H1 (cell line): ENCODE measurements around the gene ACTR6. TPM values are rescaled to one million over a fixed set of nuclear protein-coding genes. Genes with fewer than 3 reads are reported as not detected.

ENCODE experiments used
- CTCF ChIA-PET: fragments of 300-600 bp; sonication (Branson Sonifier 250); formaldehyde crosslinking; loops from one replicate; lab custom pipeline; 2021; ENCODE audit not compliant: partially characterized antibody; lab: Charles Lee
- POLR2A ChIA-PET: fragments of 300-600 bp; sonication (Branson Sonifier 250); formaldehyde crosslinking; loops from one replicate; lab custom pipeline; 2021; ENCODE audit warnings: inconsistent platforms; ENCODE audit not compliant: partially characterized antibody; lab: Charles Lee
- DNase-seq, 2 experiments: peaks; one replicate each; pipeline versions ENCODE4 v3.0.0 to v3.0.0-alpha.2; 2010 to 2022; ENCODE audit warnings: low spot score in 2 of 2, low read depth in 1 of 2, mixed read lengths in 1 of 2
- FAIRE-seq: peaks from 2 replicates; lab custom pipeline; 2011; peaks lifted over from hg19 to GRCh38; lab: Jason Lieb, UNC
- H2AFZ ChIP-seq: 2 replicates; pipeline ENCODE4 v1.8.1; 2012; ENCODE audit warnings: low read length, inconsistent platforms
- H2AK5ac ChIP-seq: 2 replicates; pipeline ENCODE4 v1.6.1; 2013; ENCODE audit warnings: low read depth, low read length
- H2BK120ac ChIP-seq: replicated peaks from 2 replicates; pipeline ENCODE3; 2013; ENCODE audit warnings: low read depth, low read length, inconsistent platforms
- H2BK12ac ChIP-seq: 2 replicates; pipeline ENCODE4 v1.6.1; 2013; ENCODE audit warnings: low read depth, low read length
- H2BK15ac ChIP-seq: 2 replicates; pipeline ENCODE4 v1.6.1; 2013; ENCODE audit warnings: low read length
- H2BK20ac ChIP-seq: 2 replicates; pipeline ENCODE4 v1.6.1; 2013; ENCODE audit warnings: low read length
- H2BK5ac ChIP-seq: 2 replicates; pipeline ENCODE4 v1.6.1; 2013; ENCODE audit warnings: low read depth, low read length
- H3K14ac ChIP-seq: 2 replicates; pipeline ENCODE4 v1.6.1; 2013; ENCODE audit warnings: inconsistent platforms; ENCODE audit not compliant: insufficient read length
- H3K18ac ChIP-seq: 2 replicates; pipeline ENCODE4 v1.6.1; 2013; ENCODE audit warnings: low read length; ENCODE audit errors: extremely low read depth
- H3K23ac ChIP-seq: 2 replicates; pipeline ENCODE4 v1.6.1; 2013; ENCODE audit warnings: inconsistent platforms; ENCODE audit not compliant: insufficient read length
- H3K23me2 ChIP-seq: 2 replicates; pipeline ENCODE4 v1.6.1; 2013; ENCODE audit warnings: low read depth, low read length
- H3K27ac ChIP-seq: 2 replicates; pipeline ENCODE4 v1.6.1; 2011; ENCODE audit warnings: low read depth, low read length, inconsistent platforms
- H3K27me3 ChIP-seq, 4 experiments: replicated peaks in 1 of 4; 1 replicate in 1 of 4; 2 replicates in 3 of 4; pipeline versions ENCODE4 v1.6.1 to v1.8.1; 2011 to 2013; ENCODE audit warnings: low read length in 3 of 4, mild to moderate bottlenecking in 3 of 4, inconsistent platforms in 2 of 4, mixed read lengths in 2 of 4, moderate library complexity in 1 of 4; ENCODE audit not compliant: control insufficient read depth in 3 of 4, insufficient read depth in 3 of 4; ENCODE audit errors: extremely low read depth in 1 of 4
- H3K36me3 ChIP-seq, 4 experiments: 2 replicates each; pipeline versions ENCODE4 v1.6.1 to v1.8.1; 2011 to 2013; ENCODE audit warnings: mild to moderate bottlenecking in 4 of 4, low read length in 3 of 4, moderate library complexity in 2 of 4, control low read depth in 1 of 4, inconsistent platforms in 1 of 4; ENCODE audit not compliant: insufficient read depth in 4 of 4, control insufficient read depth in 2 of 4
- H3K4ac ChIP-seq: replicated peaks from 2 replicates; pipeline ENCODE3; 2013; ENCODE audit warnings: low read length, low read depth, mixed read lengths, inconsistent platforms; ENCODE audit not compliant: insufficient read length
- H3K4me1 ChIP-seq, 4 experiments: replicated peaks in 1 of 4; 1 replicate in 1 of 4; 2 replicates in 3 of 4; pipeline versions ENCODE4 v1.6.1 to v1.8.1; 2011 to 2013; ENCODE audit warnings: low read length in 3 of 4, inconsistent platforms in 2 of 4, mixed read lengths in 1 of 4; ENCODE audit not compliant: insufficient read depth in 4 of 4, control insufficient read depth in 3 of 4
- H3K4me2 ChIP-seq, 2 experiments: 2 replicates each; pipeline versions ENCODE4 v1.6.1 to v1.8.1; 2011 to 2013; ENCODE audit warnings: low read depth in 2 of 2, low read length in 2 of 2, control low read depth in 1 of 2, inconsistent platforms in 1 of 2, mild to moderate bottlenecking in 1 of 2; ENCODE audit not compliant: insufficient read depth in 1 of 2
- H3K4me3 ChIP-seq, 4 experiments: fragments of 200-600, 300-600 bp in 1 of 4; sonication (generic), shearing (Covaris generic), sonication (Bioruptor Twin) in 1 of 4; 2 replicates each; pipeline versions ENCODE4 v1.5.1 to v1.8.1; 2011 to 2016; ENCODE audit warnings: low read length in 4 of 4, low read depth in 3 of 4, control low read depth in 2 of 4, inconsistent platforms in 2 of 4, mild to moderate bottlenecking in 2 of 4, mixed read lengths in 1 of 4, moderate library complexity in 1 of 4; ENCODE audit not compliant: insufficient read depth in 2 of 4; ENCODE audit errors: extremely low read depth in 1 of 4
- H3K56ac ChIP-seq: replicated peaks from 2 replicates; pipeline ENCODE3; 2013; ENCODE audit warnings: low read depth, mild to moderate bottlenecking, mixed read lengths, low read length, inconsistent platforms; ENCODE audit not compliant: insufficient read length
- H3K79me1 ChIP-seq: 2 replicates; pipeline ENCODE4 v1.6.1; 2013; ENCODE audit warnings: low read depth, low read length, control low read depth
- H3K79me2 ChIP-seq, 2 experiments: 2 replicates each; pipeline versions ENCODE4 v1.6.1 to v1.8.1; 2012 to 2013; ENCODE audit warnings: low read length in 2 of 2, mild to moderate bottlenecking in 2 of 2, inconsistent platforms in 1 of 2; ENCODE audit not compliant: insufficient read depth in 2 of 2, control insufficient read depth in 1 of 2
- H3K9ac ChIP-seq, 4 experiments: replicated peaks in 1 of 4; 1 replicate in 1 of 4; 2 replicates in 3 of 4; pipeline versions ENCODE4 v1.6.1 to v1.8.1; 2011 to 2013; ENCODE audit warnings: low read depth in 3 of 4, low read length in 3 of 4, control low read depth in 2 of 4, mild to moderate bottlenecking in 2 of 4, moderate library complexity in 2 of 4, inconsistent platforms in 1 of 4; ENCODE audit errors: extremely low read depth in 1 of 4
- H3K9me3 ChIP-seq, 2 experiments: 2 replicates each; pipeline versions ENCODE4 v1.6.1 to v1.8.1; 2012 to 2013; ENCODE audit warnings: mild to moderate bottlenecking in 2 of 2, moderate library complexity in 2 of 2, control low read depth in 1 of 2, inconsistent platforms in 1 of 2, low read depth in 1 of 2, low read length in 1 of 2, mixed read lengths in 1 of 2; ENCODE audit not compliant: insufficient read depth in 2 of 2
- H4K20me1 ChIP-seq, 2 experiments: replicated peaks in 1 of 2; 2 replicates each; pipeline versions ENCODE3 to v1.8.1; 2011 to 2013; ENCODE audit warnings: inconsistent platforms in 2 of 2, low read length in 2 of 2, mild to moderate bottlenecking in 1 of 2; ENCODE audit not compliant: insufficient read depth in 2 of 2, control insufficient read depth in 1 of 2
- H4K5ac ChIP-seq: 2 replicates; pipeline ENCODE4 v1.6.1; 2013; ENCODE audit warnings: low read length, low read depth, mixed read lengths, inconsistent platforms; ENCODE audit not compliant: insufficient read length
- H4K8ac ChIP-seq: 2 replicates; pipeline ENCODE4 v1.8.0; 2013; ENCODE audit warnings: mild to moderate bottlenecking, moderate library complexity, low read length, inconsistent platforms; ENCODE audit not compliant: insufficient read depth; ENCODE audit errors: extremely low read depth
- H4K91ac ChIP-seq: replicated peaks from 2 replicates; pipeline ENCODE3; 2013; ENCODE audit warnings: low read length, mixed read lengths, inconsistent platforms; ENCODE audit not compliant: insufficient read length
- ATF3 ChIP-seq: IDR thresholded peaks from 2 replicates; pipeline ENCODE4 v1.6.1; 2011; ENCODE audit warnings: low read depth, mild to moderate bottlenecking, low read length; ENCODE audit not compliant: insufficient read depth
- CREB1 ChIP-seq: IDR thresholded peaks from 2 replicates; pipeline ENCODE4 v1.6.1; 2012; ENCODE audit warnings: inconsistent platforms
- CTBP2 ChIP-seq: IDR thresholded peaks from 2 replicates; pipeline ENCODE4 v1.7.0; 2011; ENCODE audit warnings: borderline replicate concordance, mild to moderate bottlenecking, moderate library complexity, mixed read lengths, low read length; ENCODE audit not compliant: insufficient read depth, insufficient read length
- KDM5A ChIP-seq: fragments of 200-600 bp; IDR thresholded peaks from 2 replicates; pipeline ENCODE4 v1.7.1; 2012; ENCODE audit warnings: mild to moderate bottlenecking, low read length, inconsistent platforms, mixed read lengths
- SP2 ChIP-seq: IDR thresholded peaks from 2 replicates; pipeline ENCODE4 v1.6.1; 2012; ENCODE audit warnings: mild to moderate bottlenecking, low read length, inconsistent platforms
- SP4 ChIP-seq: IDR thresholded peaks from 2 replicates; pipeline ENCODE4 v1.6.1; 2012; ENCODE audit warnings: low read length, inconsistent platforms
- TAF7 ChIP-seq: optimal IDR thresholded peaks from 2 replicates; pipeline ENCODE3; 2011; ENCODE audit warnings: low read depth, mild to moderate bottlenecking, inconsistent platforms, low read length, moderate library complexity, borderline replicate concordance
- WGBS, 2 experiments: shearing (Covaris generic) in 1 of 2; methylation state at CpG; one replicate each; pipeline versions ENCODE4 v1.1.6 to v1.1.7; 2013 to 2015; ENCODE audit warnings: low lambda C conversion rate in 2 of 2, mixed read lengths in 2 of 2, inconsistent platforms in 1 of 2, low coverage in 1 of 2, missing lambda C conversion rate in 1 of 2; ENCODE audit not compliant: insufficient replicate concordance in 2 of 2, insufficient coverage in 1 of 2, insufficient read length in 1 of 2; ENCODE audit errors: extremely low coverage in 1 of 2, missing lambda C conversion rate in 1 of 2; 5-methylcytosine and 5-hydroxymethylcytosine counted together
- polyA plus RNA-seq, 7 experiments: library from polyadenylated mRNA; depleted of rRNA in 3 of 7; stranded (reverse) in 5 of 7; unstranded in 2 of 7; fragments of >200 nt in 5 of 7; fragments of 200-250 nt in 2 of 7; gene quantifications; 1 replicate in 5 of 7; 2 replicates in 1 of 7; 4 replicates in 1 of 7; pipeline versions ENCODE4 v1.2.1 to v1.2.3, GENCODE V29; 2011 to 2013; ENCODE audit warnings: missing spikeins in 2 of 7, mixed read lengths in 2 of 7
- total RNA-seq: library from RNA; stranded (reverse); fragmentation: NEBNext Ultra II Directional; extraction: Animal tissue kit (Norgen Biotek cat#: 25700); gene quantifications from 2 replicates; pipeline ENCODE4 v1.2.1, GENCODE V29; 2021

Gene ACTR6
- total and polyA plus RNA-seq, 2 of the 8 experiments (the other 6 are each of a cell fraction or from before 2014, with no cell fraction given) = 10.2 to 36.8 TPM

GRCh38 chr12:100263131-100263530 lies 62.5 kb downstream of the ACTR6 start:
- 0 out of 2 replicates have a peak, but pooled peaks cover 4% of the 10 kb centered on the region for H3K23me2 ChIP-seq
- H2BK20ac ChIP-seq = no peak overlapping the region
- ChIA-PET POLR2A (no interaction called here), CTCF (interaction anchor here (0.6 kb wide), 1 partner anchor 201 kb away, joined by 3 read pairs; no protein-coding TSS in a partner anchor)
- no peak overlapping the region for H3K9ac ChIP-seq
- FAIRE-seq = no peak
- no peak overlapping the region for H4K91ac ChIP-seq
- no peak overlapping the region for H2BK12ac ChIP-seq
- H3K79me2 ChIP-seq = peaks cover 0 to 7% of the 10 kb centered on the region in 2 experiments; a peak in 2 of 4 replicates
- TF ChIP-seq ATF3 (no peak), CREB1 (no peak), SP4 (no peak), KDM5A (no peak), TAF7 (no peak), SP2 (no peak), CTBP2 (no peak)
- H3K4me2 ChIP-seq = no peak overlapping the region
- H3K27ac ChIP-seq = no peak overlapping the region
- no peak overlapping the region for H3K4ac ChIP-seq
- H2BK120ac ChIP-seq = no peak overlapping the region
- no peak overlapping the region for H2AFZ ChIP-seq
- no peaks in the 10 kb centered on the region for H3K9me3 ChIP-seq
- H3K56ac ChIP-seq = no peak overlapping the region
- H4K20me1 ChIP-seq = peaks cover 0 to 2% of the 10 kb centered on the region in 2 experiments
- no peaks in the 10 kb centered on the region for H3K27me3 ChIP-seq
- H3K79me1 ChIP-seq = no peaks in the 10 kb centered on the region
- 95% methylated on average over 5 of the region's 5 CpGs; no CpG with 5 or more reads in 1 of the 2 experiments for WGBS, 2 experiments
- H3K18ac ChIP-seq = no peak overlapping the region
- no peak overlapping the region for H3K4me3 ChIP-seq
- no peak overlapping the region for H4K5ac ChIP-seq
- H2BK15ac ChIP-seq = no peak overlapping the region
- DNase-seq = no peak
- H3K4me1 ChIP-seq = peaks cover 0 to 3% (median 0%) of the 10 kb centered on the region in 4 experiments; a peak in 2 of 7 replicates
- no peak overlapping the region for H3K23ac ChIP-seq
- H4K8ac ChIP-seq = no peak overlapping the region
- no peak overlapping the region for H3K14ac ChIP-seq
- H2BK5ac ChIP-seq = no peak overlapping the region
- H2AK5ac ChIP-seq = no peak overlapping the region
- H3K36me3 ChIP-seq = no peaks in the 10 kb centered on the region; a peak in 2 of 8 replicates
